Ishikawa (cell line): ENCODE measurements around the gene C12orf57.

Experiments used
- CEBPB ChIP-seq: IDR thresholded peaks from 2 replicates; pipeline ENCODE4 v1.6.1; 2012
- CREB1 ChIP-seq: IDR thresholded peaks from 2 replicates; pipeline ENCODE4 v1.6.1; 2012; ENCODE audit warnings: low read depth
- EGR1 ChIP-seq: IDR thresholded peaks from 2 replicates; pipeline ENCODE4 v1.6.1; 2012
- EP300 ChIP-seq: IDR thresholded peaks from 2 replicates; pipeline ENCODE4 v1.6.1; 2012; ENCODE audit warnings: borderline replicate concordance
- FOXM1 ChIP-seq: IDR thresholded peaks from 2 replicates; pipeline ENCODE4 v1.6.1; 2012; ENCODE audit warnings: low read depth, borderline replicate concordance
- MAX ChIP-seq: IDR thresholded peaks from 2 replicates; pipeline ENCODE4 v1.6.1; 2012
- NFIC ChIP-seq: IDR thresholded peaks from 2 replicates; pipeline ENCODE4 v1.6.1; 2012
- RAD21 ChIP-seq: IDR thresholded peaks from 2 replicates; pipeline ENCODE4 v1.6.1; 2012; ENCODE audit warnings: low read depth
- REST ChIP-seq: IDR thresholded peaks from 2 replicates; pipeline ENCODE4 v1.6.1; 2012; ENCODE audit warnings: low read depth, mild to moderate bottlenecking
- TAF1 ChIP-seq: IDR thresholded peaks from 2 replicates; pipeline ENCODE4 v1.6.1; 2012; ENCODE audit warnings: low read depth, mild to moderate bottlenecking
- TCF12 ChIP-seq: IDR thresholded peaks from 2 replicates; pipeline ENCODE4 v1.6.1; 2012; ENCODE audit warnings: low read depth
- TEAD4 ChIP-seq: IDR thresholded peaks from 2 replicates; pipeline ENCODE4 v1.6.1; 2012
- USF1 ChIP-seq: IDR thresholded peaks from 2 replicates; pipeline ENCODE4 v1.6.1; 2012
- YY1 ChIP-seq: IDR thresholded peaks from 2 replicates; pipeline ENCODE4 v1.6.1; 2012; ENCODE audit warnings: low read depth
- ZBTB7A ChIP-seq: IDR thresholded peaks from 2 replicates; pipeline ENCODE4 v1.6.1; 2012; ENCODE audit warnings: low read depth

C12orf57 gene

GRCh38 chr12:6987956-6988553 lies 44.2 kb downstream of the C12orf57 start:
- TF ChIP-seq TEAD4 (no peak), REST (no peak), EP300 (no peak), MAX (no peak), ZBTB7A (no peak), TCF12 (no peak), USF1 (no peak), CREB1 (no peak), NFIC (no peak), RAD21 (no peak), YY1 (no peak), TAF1 (no peak), EGR1 (no peak), FOXM1 (no peak), CEBPB (no peak)
